ENCODE measurements around the gene FAM168B.

Gene FAM168B

DNA sequence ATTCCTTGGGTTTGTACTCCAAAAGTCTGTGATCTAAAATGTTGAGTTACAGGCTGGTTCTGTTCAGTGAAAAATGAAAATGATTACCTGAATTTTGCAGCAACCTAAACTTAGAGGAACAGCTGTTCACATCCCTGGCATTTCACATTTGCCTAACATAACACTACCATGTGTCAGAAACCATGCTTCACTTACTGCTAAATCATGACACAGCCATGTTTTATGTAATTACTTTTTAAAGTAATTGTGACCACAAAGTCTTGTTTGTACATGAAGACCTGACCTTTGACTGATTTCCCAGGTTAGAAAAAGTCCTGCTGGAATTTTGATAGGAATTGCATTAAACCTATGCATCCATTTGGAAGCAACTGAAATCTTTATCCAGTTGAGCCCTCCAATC is 79.1 kb downstream of the FAM168B start:
- DNase-seq = no peak

DNA sequence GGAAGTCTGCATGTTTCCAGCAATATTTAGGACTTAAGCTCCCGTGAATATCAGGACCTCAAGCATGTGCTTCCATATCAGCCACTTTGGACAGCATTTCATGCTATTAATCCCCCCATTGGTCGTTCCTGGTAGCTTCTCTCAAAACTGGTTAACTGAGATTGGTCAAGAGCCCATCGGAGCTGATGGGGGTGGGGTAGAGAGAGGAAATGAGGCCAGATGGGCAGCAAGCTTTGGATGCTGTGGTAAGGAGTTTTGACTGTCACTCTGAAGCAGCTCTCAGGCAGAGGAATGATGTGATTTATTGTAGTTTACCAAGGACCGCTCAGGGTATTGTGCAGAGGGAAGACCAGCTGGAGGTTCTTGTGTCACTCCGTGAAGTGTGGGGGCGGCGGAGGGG is 81.8 kb downstream of the FAM168B start:
- no peak for DNase-seq

DNA sequence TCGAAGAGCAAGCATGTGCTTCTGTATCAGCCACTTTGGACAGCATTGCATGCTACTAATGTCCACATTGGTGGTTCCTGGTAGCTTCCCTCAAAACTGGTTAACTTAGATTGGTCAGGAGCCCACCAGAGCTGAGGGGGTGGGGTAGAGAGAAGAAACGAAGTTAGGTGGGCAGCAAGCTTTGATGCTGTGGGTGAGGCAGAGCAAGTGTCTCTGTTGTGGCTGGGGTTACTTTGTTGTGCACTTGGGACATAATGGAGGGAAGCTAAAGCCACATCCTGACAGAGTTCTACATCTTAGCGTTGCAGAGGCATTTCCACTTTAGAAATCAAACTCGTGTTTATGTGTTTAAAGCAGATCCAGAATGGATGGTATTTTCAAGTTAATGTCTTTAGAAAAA is 82.7 kb downstream of the FAM168B start:
- DNase-seq = no peak

DNA sequence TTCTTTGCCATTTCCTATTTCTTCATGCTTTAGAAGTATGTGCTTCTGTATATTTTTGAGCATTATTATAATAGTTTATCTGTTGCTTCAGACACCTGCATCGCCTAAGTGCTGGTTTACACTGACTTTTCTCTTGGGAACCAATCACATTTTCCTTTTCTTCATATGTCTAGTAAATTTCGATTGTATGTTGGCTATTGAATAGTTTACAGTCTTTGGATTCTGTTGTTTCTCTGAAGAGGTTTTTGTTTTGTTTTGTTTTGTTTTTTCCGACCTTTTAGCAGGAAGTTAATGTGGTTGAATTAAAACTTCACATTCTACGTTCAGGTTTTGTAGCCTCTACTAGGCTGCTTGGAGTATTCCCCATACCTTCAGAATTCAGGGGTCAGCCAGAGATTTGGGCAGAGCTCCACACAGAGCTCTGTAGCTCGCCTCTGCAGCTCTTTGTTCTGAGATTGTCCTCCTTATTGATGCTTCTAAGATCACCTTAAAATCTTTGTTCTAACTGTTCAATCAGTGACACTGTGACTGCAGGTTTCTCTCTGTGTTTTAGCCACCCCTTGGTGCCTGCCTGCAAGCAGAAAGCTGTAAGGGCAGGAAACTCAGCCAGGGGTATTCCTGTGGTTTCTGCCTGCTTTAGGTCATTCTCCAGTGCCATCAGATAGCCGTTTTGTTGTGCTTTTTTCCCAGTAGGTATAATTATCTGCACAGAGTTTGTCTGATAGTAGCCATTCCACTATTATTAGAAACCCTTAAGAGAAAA is 83.4 kb downstream of the FAM168B start:
- no peak for DNase-seq

DNA sequence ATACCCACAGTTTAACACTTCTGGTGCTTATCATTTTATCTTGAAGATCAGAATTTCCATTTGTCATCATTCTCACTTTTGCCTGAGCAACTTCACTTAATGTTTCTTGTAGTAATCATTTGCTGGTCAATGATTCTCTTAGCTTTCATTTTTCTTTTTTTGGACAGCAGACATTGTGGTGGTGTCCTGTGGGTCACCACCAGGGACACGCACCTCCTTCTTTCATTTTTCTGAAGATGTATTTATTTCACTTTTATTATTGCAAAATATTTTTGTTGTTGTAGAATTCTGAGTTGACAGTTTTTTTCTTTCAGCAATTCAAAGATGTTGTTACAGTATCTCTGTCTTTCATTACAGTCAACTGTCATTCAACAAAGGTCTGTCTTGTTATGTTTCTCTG is 84.3 kb downstream of the FAM168B start:
- no peak for DNase-seq

DNA sequence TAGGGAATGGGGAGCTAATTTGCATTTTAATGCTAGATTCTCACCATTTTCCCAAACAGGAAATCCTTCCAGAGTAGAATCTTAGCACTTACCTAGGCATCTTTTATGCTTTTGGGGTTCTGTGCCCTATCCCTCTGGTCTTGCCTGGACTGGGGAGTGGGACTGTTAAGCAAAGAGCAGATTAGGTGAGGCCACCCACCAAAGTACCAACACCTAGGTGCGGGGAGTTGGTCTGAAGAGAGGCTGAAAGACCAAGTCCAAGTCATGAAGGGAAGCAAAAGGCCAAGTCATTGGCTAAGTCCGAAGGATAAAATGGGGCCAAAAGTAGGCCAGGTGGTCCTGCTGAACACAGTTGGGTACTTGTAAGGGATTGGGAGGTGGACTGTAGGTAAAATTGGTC is 86.7 kb downstream of the FAM168B start:
- DNase-seq = no peak

DNA sequence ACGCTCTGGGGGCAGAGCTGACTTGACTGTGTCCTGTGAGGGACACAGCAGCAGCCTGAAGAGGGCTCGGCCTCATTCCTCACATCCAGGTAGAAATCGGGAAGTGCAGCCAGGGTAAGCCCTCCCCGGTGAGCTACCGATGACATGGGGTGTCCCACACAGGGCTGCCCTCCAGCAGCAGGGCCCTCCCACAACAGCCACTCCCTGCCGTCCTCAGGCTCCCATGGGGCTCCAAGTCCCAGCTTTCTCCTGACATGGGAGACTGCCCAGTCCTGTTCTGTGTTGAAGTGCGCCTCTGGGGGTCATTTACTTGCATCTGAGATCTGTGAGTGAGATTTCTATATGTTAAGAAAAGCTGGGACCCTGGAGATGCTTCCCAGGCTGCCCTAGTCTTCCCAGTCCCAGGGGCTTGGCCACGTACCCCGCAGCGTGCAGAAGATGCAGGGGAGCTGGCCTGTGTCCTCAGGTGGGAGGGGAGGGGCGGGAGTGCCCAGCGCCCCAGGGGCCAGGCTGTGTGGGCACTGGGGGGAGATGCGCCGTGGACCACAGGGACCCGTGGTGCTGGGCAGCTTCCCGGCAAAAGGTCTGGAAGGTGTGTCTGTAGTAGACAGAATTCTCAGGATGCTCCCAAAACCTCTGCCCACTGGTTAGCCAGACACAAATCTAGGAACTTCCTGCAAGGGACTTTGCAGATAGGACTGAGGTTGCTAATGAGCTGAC is 87.9 kb downstream of the FAM168B start:
- no peak for DNase-seq

DNA sequence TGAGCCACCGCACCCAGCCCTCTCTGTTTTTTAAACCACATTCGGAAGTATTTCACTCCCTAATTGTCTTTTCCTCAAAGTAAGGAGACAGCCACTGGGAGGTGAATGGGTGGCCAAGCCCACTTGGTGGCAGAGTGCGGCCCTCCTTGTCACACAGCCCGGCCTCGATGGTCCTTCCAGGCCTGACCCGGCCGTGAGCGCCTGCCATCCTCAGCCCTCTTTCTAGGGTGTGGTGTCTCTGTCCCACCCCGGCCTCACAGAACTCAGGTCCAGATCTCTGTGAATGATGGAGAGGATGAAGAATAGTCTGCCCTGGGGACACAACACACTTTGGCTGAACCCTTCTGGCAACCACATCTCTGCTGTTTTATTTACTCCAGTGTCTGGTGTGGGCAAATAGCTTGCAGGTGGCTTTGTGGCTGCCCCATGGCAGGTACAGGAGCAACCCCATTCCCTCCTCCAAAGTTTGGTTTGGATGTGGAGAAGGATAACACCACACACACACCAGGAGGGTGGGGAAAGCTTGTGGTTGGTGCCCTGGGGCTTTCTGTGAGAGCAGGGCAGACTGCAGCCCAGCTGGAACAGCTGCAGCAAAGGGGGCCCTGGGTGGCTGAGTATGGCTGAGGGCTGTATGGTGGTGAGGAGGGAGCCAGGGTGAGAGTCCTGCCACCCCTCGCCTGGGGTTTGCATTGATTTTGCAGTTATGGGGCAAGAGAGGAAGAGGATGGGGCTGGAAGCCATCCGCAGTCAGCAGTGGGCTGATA is 88.6 kb downstream of the FAM168B start:
- no peak for DNase-seq

DNA sequence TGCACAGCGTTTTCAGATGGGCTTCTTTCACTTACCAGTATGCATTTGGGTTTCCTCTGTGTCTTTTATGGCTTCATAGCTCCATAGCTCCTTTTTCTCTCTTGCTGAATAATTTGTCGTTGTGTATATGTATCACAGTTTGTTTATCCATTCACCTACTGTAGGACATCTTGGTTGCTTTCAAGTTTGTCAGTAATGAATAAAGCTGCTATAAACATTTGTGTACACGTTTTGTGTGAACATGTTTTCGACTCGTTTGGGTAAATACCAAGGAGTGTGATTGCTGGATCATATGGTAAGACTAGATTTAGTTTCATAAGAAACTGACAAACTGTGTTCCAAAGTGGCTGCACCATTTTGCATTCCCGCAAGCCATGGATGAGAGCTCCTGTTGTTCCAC is 94.7 kb downstream of the FAM168B start:
- no peak for DNase-seq
